ENCODE results near the gene LCN10.

- TF ChIP-seq CTCF (IDR thresholded peaks at IDR 0.05; ENCODE audit: low read length) = no peak
- no peak for TF ChIP-seq EZH2 (IDR thresholded peaks at IDR 0.05; ENCODE audit: borderline replicate concordance, low read length)
Observed at GRCh38 chr9:136701668-136702053, 41.1 kb downstream of the LCN10 start.
